ENCODE measurements around the gene WDR5.

WDR5 gene

DNA sequence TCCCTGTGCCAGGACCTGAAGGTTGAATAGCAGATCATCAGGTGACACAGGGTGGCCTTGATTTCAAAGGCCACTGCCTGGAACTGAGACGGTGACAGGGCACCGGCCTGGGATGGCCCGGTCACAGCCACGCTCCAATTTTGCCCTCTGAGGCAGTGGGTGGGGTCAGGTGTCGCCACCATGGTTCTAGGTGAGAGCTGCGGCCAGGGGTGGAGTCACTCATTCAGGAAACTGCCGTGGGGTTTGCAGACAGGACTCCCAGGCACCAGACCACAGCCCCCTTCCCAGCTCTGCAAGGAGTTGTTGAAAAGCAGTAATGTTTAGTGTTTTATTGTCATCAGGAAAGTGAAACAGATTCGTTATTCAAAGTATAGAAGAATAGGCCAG is 45.8 kb downstream of the WDR5 start:
- Histone ChIP-seq H3K4me3 (ENCODE audit: low read length) (no peak overlapping the region), H3K9ac (ENCODE audit: low read length) (no peak overlapping the region), H3K36me3 (ENCODE audit: control insufficient read depth, insufficient read depth, low read length) (no peaks in the 10 kb centered on the region), H3K27ac (ENCODE audit: low read depth, low read length) (no peak overlapping the region), H3K4me1 (ENCODE audit: control insufficient read depth, insufficient read depth, low read length) (no peaks in the 10 kb centered on the region), H3K27me3 (ENCODE audit: control insufficient read depth, insufficient read depth, low read length) (peaks cover 12% of the 10 kb centered on the region)

DNA sequence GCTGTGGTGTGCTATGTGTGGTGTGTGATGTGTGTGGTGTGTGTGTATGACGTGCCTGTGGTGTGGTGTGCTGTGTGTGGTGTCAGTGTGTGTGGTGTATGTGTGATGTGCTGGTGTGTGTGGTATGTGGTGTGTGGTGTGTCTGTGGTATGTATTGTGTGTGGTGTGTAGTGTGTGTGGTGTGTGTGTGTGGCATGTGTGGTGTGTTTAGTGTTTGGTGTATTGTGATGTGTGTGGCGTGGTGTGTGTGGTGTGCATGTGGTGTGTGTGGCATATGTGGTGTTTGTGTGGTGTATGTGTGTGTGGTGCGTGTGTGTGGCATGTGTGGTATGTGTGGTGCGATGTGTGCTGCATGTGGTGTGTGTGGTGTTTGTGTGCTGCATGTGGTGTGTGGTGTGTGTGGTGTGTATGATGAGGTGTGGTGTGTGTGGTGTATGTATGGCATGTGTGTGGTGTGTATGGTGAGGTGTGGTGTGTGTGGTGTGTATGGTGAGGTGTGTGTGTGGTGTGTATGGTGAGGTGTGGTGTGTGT is 46.7 kb downstream of the WDR5 start:
- Histone ChIP-seq H3K4me3 (ENCODE audit: low read length) (no peak overlapping the region), H3K27me3 (ENCODE audit: control insufficient read depth, insufficient read depth, low read length) (peaks cover 9% of the 10 kb centered on the region), H3K36me3 (ENCODE audit: control insufficient read depth, insufficient read depth, low read length) (no peaks in the 10 kb centered on the region), H3K9ac (ENCODE audit: low read length) (no peak overlapping the region), H3K4me1 (ENCODE audit: control insufficient read depth, insufficient read depth, low read length) (no peaks in the 10 kb centered on the region), H3K27ac (ENCODE audit: low read depth, low read length) (no peak overlapping the region)

DNA sequence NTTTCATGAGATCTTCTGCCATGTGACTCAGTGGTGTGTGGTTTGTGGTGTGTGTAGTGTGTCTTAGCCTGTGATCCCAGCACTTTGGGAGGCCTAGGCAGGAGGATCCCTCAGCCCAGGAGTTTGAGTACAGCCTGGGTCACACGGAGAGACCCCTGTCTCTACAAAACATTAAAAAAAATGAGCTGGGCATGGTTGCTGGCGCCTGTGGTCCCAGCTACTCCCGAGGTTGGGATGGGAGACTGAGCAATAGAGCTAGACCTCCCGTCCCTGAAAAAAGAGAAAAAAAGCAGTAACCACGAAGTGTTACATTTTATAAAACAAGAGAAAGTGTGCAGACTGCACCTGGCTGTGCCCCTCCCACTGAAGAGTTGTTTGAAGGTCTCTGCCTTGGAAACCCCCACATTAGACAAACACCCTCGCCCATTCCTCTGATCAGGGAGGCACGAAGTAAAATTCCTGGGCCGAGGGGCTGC is 49.7 kb downstream of the WDR5 start:
- Histone ChIP-seq H3K27me3 (ENCODE audit: control insufficient read depth, insufficient read depth, low read length) (no peaks in the 10 kb centered on the region), H3K36me3 (ENCODE audit: control insufficient read depth, insufficient read depth, low read length) (no peaks in the 10 kb centered on the region), H3K9ac (ENCODE audit: low read length) (no peak overlapping the region), H3K27ac (ENCODE audit: low read depth, low read length) (no peak overlapping the region), H3K4me1 (ENCODE audit: control insufficient read depth, insufficient read depth, low read length) (peaks cover 7% of the 10 kb centered on the region), H3K4me3 (ENCODE audit: low read length) (no peak overlapping the region)

DNA sequence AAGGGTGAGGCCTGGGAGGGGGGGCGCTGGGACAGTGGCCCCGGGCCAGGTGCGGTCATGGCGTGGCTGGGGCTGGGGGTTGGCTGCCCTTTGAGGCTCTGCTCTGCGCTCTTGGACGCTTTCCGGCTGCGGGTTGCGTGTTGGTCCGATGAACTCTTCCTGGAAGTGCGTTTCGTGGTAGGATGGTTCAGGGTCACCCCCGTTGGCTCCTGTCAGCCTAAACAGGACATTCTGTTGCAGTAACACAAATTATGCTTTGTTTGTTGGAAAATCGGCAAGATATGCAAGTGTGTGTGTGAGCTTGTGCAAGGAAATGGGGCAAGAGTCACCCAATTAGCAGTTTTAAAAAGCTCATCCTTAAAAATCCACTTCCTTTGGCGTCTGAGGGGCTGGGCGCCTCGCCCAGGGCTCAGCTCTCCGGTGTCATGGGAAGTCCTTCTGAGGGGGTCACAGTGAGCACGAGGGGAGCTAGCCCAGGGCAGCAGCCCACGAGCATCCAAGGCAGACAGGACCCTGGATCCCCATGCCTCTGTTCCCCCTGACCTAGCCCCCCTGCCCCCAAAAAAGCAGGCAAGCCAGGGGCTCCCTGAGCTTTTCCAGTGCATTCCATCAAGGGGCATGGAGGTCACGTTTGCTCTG is 50.7 kb downstream of the WDR5 start:
- H3K4me3 ChIP-seq (ENCODE audit: low read length) = no peak overlapping the region
- H3K27me3 ChIP-seq (ENCODE audit: control insufficient read depth, insufficient read depth, low read length) = no peaks in the 10 kb centered on the region
- H3K27ac ChIP-seq (ENCODE audit: low read depth, low read length) = no peak overlapping the region
- H3K4me1 ChIP-seq (ENCODE audit: control insufficient read depth, insufficient read depth, low read length) = peaks cover 7% of the 10 kb centered on the region
- H3K36me3 ChIP-seq (ENCODE audit: control insufficient read depth, insufficient read depth, low read length) = no peaks in the 10 kb centered on the region
- no peak overlapping the region for H3K9ac ChIP-seq (ENCODE audit: low read length)

DNA sequence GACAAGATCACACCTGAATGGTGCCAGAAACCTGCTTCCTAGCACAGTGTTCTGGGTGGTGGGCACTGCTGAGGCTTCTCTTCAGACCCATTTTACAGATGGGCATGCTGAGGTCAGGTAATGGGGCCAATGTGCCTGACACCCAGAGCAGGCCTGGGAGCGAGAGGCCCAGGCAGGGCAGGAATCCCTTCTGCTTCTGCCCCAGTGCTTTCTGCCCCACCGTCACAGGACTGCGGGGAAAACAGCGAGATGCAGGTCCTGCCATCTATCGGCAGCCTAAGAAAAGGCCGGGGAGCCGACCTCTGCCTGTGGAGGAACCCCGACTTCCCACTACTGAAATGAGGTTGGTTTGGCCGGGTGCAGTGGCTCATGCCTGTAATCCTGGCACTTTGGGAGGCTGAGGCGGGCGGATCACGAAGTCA is 51.2 kb downstream of the WDR5 start:
- Histone ChIP-seq H3K4me3 (ENCODE audit: low read length) (no peak overlapping the region), H3K36me3 (ENCODE audit: control insufficient read depth, insufficient read depth, low read length) (no peaks in the 10 kb centered on the region), H3K27ac (ENCODE audit: low read depth, low read length) (no peak overlapping the region), H3K4me1 (ENCODE audit: control insufficient read depth, insufficient read depth, low read length) (peaks cover 7% of the 10 kb centered on the region), H3K9ac (ENCODE audit: low read length) (no peak overlapping the region), H3K27me3 (ENCODE audit: control insufficient read depth, insufficient read depth, low read length) (no peaks in the 10 kb centered on the region)

DNA sequence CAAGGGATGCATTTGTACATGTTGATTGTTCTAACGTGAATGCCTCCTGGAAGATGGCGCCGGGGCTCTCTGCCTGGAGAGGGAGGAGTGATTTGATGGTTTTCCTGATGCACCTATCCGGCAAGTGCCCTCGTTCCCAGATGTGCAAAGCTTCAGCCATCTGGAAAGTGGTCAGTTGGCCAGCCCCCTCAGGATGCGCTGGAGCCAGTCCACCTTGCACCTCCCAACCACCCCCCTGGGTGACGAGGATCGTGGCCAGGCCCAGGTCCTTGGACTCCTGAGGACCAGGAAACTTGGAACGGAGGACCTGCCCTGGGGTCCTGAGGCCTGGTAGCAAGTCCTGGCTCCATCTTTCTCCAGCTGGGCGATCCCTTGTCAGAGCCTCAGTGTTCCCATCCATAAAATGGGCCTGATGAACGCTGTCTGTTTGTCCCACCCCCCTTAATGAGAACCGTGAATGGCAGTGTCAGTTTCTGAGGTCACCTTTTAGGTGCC is 52.1 kb downstream of the WDR5 start:
- no peaks in the 10 kb centered on the region for H3K36me3 ChIP-seq (ENCODE audit: control insufficient read depth, insufficient read depth, low read length)

DNA sequence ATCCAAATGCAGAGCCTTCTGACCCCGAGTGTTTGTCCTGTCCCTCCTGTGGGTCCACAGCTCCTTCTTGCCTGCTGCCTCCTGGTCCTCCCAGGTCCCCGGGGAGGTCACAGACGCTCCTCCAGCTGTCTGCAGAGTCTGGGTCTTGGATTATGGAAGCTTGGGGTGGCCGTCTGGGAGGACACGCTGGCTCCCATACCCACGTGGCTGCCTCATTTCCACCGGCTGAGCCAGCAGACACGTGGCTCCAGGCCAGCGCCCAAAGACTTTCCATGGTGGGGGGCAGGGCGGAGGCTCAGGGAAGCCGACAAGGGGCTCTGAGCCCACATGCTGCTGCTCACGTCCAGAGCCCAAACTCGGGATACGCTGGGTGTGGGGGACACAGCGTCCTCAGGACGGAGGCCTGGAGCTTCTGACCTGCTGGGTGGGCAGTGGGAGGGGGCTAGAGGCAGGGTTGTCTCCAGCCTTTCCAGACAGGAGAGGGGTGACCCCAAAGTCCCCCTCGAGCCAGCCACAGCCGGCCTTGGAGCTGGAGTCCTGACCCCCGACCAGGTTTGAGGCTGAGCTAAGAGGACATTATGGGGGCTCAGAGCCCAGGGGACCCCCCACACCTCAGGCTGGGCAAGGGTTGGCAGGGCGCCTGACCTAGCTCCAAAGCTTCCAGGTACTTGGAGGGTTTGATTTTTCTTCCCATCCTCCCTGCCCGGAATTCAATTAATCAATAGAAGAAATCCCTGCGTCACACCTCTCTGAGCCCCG is 52.7 kb downstream of the WDR5 start:
- H3K27ac ChIP-seq (ENCODE audit: low read depth, low read length) = no peak overlapping the region
- no peaks in the 10 kb centered on the region for H3K27me3 ChIP-seq (ENCODE audit: control insufficient read depth, insufficient read depth, low read length)
- H3K4me3 ChIP-seq (ENCODE audit: low read length) = no peak overlapping the region
- peaks cover 7% of the 10 kb centered on the region for H3K4me1 ChIP-seq (ENCODE audit: control insufficient read depth, insufficient read depth, low read length)
- H3K9ac ChIP-seq (ENCODE audit: low read length) = no peak overlapping the region
- no peaks in the 10 kb centered on the region for H3K36me3 ChIP-seq (ENCODE audit: control insufficient read depth, insufficient read depth, low read length)

More for the DNA sequence above, 52.1 kb downstream of the WDR5 start:
- Histone ChIP-seq H3K27me3 (ENCODE audit: control insufficient read depth, insufficient read depth, low read length) (no peaks in the 10 kb centered on the region), H3K9ac (ENCODE audit: low read length) (no peak overlapping the region), H3K27ac (ENCODE audit: low read depth, low read length) (no peak overlapping the region), H3K4me3 (ENCODE audit: low read length) (no peak overlapping the region), H3K4me1 (ENCODE audit: control insufficient read depth, insufficient read depth, low read length) (peaks cover 7% of the 10 kb centered on the region)

DNA sequence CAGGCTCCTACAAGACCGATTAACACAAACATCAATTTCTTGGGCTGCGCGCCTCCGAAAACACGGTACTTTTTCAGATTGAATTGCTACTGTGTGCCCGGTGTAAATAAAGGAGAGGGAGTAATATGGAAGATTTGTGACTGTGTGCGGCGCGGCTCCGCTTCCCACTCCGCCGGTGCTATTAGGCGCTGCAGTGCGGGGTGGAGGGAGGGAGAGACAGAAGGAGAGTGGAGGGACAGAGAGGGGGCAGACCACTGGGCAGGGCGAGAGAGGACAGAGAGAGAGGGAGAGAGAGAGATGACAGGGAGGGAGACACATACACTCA is 53.2 kb downstream of the WDR5 start:
- Histone ChIP-seq H3K4me3 (ENCODE audit: low read length) (no peak overlapping the region), H3K9ac (ENCODE audit: low read length) (no peak overlapping the region), H3K4me1 (ENCODE audit: control insufficient read depth, insufficient read depth, low read length) (peaks cover 7% of the 10 kb centered on the region), H3K27me3 (ENCODE audit: control insufficient read depth, insufficient read depth, low read length) (no peaks in the 10 kb centered on the region), H3K27ac (ENCODE audit: low read depth, low read length) (no peak overlapping the region), H3K36me3 (ENCODE audit: control insufficient read depth, insufficient read depth, low read length) (no peaks in the 10 kb centered on the region)

DNA sequence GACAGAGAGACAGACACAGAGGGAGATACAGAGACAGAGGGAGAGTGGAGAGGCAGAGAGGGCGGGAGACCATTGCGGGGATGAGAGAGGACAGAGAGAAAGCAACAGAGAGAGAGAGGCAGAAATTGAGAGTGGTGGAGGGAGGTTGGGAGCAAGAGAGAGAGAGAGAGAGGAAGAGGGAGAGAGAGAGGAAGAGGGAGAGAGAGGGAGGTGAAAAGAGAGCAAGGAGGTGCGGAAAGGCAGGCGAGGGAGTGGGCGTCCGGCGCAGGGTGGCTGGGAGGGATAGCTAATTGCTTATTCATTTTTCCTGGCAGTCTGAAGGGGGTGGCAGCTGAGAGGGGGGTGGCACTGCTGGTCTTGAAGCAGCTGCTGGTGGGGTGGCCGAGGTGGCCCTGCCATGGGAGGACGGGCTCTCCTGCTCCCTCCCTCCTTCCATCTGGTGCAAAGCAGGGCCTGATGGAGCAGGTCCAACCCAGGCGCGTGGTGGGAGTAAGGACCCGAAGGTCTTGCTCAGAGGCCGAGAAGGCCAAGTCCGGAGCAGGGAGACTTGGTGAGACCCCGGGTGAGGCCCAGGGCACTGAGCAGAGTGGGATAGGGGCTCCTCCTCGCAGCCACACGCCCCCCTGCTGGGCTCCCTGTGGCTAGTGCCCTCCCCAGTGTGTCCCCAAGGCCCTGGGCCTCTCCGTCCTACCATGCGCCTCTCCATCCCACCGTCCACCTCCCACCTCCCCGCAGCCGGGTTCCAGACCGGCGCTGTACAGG is 53.8 kb downstream of the WDR5 start:
- Histone ChIP-seq H3K4me1 (ENCODE audit: control insufficient read depth, insufficient read depth, low read length) (peaks cover 7% of the 10 kb centered on the region), H3K36me3 (ENCODE audit: control insufficient read depth, insufficient read depth, low read length) (no peaks in the 10 kb centered on the region), H3K27ac (ENCODE audit: low read depth, low read length) (no peak overlapping the region), H3K27me3 (ENCODE audit: control insufficient read depth, insufficient read depth, low read length) (no peaks in the 10 kb centered on the region), H3K4me3 (ENCODE audit: low read length) (no peak overlapping the region), H3K9ac (ENCODE audit: low read length) (no peak overlapping the region)

DNA sequence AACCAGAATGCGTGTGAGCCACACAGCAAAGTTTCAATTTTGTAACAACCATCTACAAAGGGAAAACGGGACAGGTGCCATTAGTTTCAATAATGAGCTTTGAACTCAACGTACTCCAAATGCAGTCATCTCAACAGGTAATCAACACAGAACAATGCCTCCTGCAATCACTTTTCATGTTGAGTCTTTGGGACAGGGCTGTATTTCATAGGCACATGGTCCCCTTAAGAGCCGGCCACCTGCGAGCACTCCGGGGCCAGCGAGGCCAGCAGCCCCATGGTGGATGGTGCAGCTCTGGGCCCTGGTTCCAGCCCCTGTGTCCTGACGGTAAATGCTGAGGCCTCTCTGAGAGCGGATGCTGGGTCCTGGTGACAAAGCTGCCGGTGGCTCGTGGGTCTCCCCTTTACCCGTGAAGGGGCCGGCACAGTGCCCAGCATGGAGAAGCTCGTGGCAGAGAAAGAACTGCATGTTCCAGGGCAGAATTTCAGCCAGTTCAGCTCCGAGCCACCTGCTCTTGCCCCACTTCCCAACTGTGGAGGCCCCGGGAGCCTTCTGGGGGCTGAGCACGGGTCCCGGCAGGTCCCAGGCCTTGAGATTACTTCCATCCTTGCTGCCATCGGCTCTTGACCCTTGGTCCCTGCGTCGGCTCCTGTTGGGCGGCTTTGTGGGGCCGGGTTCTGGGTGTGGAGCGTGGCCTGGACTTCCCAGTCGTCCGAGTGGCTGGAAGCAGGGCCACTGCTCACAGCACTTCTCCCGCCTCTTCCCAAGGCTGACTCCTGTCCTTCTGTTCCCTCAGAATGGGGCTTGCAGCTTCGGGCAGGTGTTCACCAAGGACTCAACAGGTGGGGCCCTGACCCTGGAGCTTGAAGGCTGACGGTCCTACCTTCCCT is 54.6 kb downstream of the WDR5 start:
- H3K36me3 ChIP-seq (ENCODE audit: control insufficient read depth, insufficient read depth, low read length) = no peaks in the 10 kb centered on the region
- H3K27me3 ChIP-seq (ENCODE audit: control insufficient read depth, insufficient read depth, low read length) = no peaks in the 10 kb centered on the region
- no peak overlapping the region for H3K27ac ChIP-seq (ENCODE audit: low read depth, low read length)
- no peak overlapping the region for H3K4me3 ChIP-seq (ENCODE audit: low read length)
- peaks cover 7% of the 10 kb centered on the region for H3K4me1 ChIP-seq (ENCODE audit: control insufficient read depth, insufficient read depth, low read length)
- no peak overlapping the region for H3K9ac ChIP-seq (ENCODE audit: low read length)

DNA sequence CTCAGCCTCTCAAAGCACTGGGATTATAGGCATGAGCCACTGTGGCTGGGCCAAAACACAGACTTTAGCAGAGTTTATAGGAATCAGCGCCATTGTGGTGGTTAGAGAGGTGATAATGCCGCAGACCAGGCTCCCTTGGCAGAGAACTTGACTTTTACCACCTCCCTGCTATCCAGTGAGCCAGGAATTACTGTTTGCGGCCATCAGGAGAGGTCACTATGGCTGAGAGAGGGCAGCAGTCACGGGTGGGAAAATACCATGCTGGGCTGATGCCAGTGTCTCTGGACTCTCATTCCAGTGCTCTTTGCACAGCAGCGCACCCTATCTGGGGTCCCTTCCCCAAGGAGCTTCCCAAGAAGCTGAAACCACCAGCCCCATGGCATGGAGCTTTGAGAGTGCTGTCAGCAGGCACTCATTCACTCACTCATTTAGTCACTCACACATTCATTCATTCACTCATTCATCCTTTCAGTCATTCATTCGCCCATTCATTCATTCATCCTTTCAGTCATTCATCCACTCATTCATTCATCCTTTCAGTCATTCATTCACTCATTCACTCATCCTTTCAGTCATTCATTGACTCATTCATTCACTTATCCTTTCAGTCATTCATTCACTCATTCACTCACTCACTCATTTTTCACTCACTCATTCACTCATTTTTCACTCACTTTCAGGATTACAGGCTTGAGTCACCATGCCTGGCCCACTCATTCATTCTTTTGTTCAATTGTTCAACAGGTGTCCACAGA is 55.8 kb downstream of the WDR5 start:
- H3K36me3 ChIP-seq (ENCODE audit: control insufficient read depth, insufficient read depth, low read length) = no peaks in the 10 kb centered on the region
- no peak overlapping the region for H3K27ac ChIP-seq (ENCODE audit: low read depth, low read length)

More for the DNA sequence above, 55.8 kb downstream of the WDR5 start:
- peaks cover 7% of the 10 kb centered on the region for H3K4me1 ChIP-seq (ENCODE audit: control insufficient read depth, insufficient read depth, low read length)
- H3K9ac ChIP-seq (ENCODE audit: low read length) = no peak overlapping the region
- no peaks in the 10 kb centered on the region for H3K27me3 ChIP-seq (ENCODE audit: control insufficient read depth, insufficient read depth, low read length)
- no peak overlapping the region for H3K4me3 ChIP-seq (ENCODE audit: low read length)
